Measurements from ENCODE around the gene NRXN3.
A peak's percentile ranks its signal among the peaks of the same experiment; 100 is the strongest.

NRXN3 gene

GRCh38 chr14:79271122-79271521 is 1100.9 kb downstream of the NRXN3 start:
- DNase-seq (ENCODE audit: extremely low spot score), result no peak
- CTCF ChIA-PET, result no interaction called here
- TF ChIP-seq ZNF384 (IDR thresholded peaks at IDR 0.05) (no peak), ARNT (IDR thresholded peaks at IDR 0.05) (no peak), BHLHE40 (IDR thresholded peaks at IDR 0.05; ENCODE audit: borderline replicate concordance) (no peak), LEF1 (IDR thresholded peaks at IDR 0.05; ENCODE audit: borderline replicate concordance) (no peak), NFRKB (IDR thresholded peaks at IDR 0.05) (no peak), SP1 (IDR thresholded peaks at IDR 0.05) (no peak), SUZ12 (IDR thresholded peaks at IDR 0.05) (no peak), HDGF (IDR thresholded peaks at IDR 0.05; ENCODE audit: borderline replicate concordance) (no peak), ELF4 (IDR thresholded peaks at IDR 0.05) (no peak), L3MBTL2 (conservative IDR thresholded peaks at IDR 0.05) (no peak), TARDBP (IDR thresholded peaks at IDR 0.05) (no peak), FOXA1 (IDR thresholded peaks at IDR 0.05) (no peak)
- TF ChIP-seq, protein P1, sequence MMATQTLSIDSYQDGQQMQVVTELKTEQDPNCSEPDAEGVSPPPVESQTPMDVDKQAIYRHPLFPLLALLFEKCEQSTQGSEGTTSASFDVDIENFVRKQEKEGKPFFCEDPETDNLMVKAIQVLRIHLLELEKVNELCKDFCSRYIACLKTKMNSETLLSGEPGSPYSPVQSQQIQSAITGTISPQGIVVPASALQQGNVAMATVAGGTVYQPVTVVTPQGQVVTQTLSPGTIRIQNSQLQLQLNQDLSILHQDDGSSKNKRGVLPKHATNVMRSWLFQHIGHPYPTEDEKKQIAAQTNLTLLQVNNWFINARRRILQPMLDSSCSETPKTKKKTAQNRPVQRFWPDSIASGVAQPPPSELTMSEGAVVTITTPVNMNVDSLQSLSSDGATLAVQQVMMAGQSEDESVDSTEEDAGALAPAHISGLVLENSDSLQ (IDR thresholded peaks at IDR 0.05), result no peak
- POLR2A ChIA-PET, result no interaction called here

DNA sequence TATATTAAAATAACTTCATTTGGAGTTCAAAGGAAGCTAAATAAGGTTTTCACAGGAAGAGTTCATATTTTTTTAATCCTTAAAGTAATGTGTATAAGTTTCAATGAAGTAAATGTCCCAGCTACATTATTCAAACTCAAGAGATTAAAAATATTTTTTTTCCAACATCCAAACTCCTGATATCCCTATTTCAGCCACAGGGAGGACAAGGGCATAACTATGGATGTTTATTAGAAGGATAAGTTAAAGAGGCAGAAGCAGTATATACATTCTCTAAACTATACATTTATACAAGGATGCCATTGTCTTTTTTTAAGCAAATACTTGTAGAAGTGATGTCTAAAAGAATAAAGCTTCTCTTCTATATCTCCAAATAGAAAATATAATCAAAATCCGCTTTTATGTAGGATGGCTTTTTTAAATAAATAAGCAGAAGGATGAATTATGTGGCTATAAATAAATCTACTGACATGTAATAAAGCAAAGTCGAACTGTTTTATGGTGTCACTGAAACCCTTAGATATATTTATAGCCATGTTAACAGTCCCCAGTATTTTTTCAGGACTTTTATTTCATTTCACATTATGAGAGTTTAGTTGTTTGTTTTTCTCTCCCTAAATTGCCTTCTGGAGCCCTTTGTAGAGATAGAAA is 1104.6 kb downstream of the NRXN3 start:
- TF ChIP-seq ZNF384 (IDR thresholded peaks at IDR 0.05) (0 out of 2 replicates have a peak, but pooled peaks have one; percentile 43), CTBP1 (IDR thresholded peaks at IDR 0.05; ENCODE audit: borderline replicate concordance) (peak; percentile 93), HDGF (IDR thresholded peaks at IDR 0.05; ENCODE audit: borderline replicate concordance) (no peak)
- TF ChIP-seq, protein P1 (IDR thresholded peaks at IDR 0.05), result peak; percentile 98
- CTCF ChIA-PET, result no interaction called here
- POLR2A ChIA-PET, result no interaction called here
- no peak for DNase-seq (ENCODE audit: extremely low spot score)

DNA sequence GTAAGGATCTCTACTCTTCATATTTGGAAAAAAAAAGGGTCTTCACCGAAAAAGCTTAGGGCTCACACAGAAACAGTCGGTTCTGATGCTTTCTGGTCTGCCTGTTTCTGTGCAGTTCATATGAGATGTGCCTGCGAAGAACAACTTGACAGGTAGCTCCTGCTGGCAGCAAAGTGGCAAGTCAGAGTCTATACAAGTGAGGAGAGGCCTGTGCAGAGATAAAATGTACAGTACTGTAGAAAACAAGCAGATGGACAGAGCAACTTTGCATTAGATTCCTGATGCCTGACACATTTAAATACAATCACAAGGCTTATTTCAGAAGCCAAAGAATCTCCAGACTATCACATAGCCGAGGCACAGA is 1105.1 kb downstream of the NRXN3 start:
- POLR2A ChIA-PET, result no interaction called here
- CTCF ChIA-PET, result no interaction called here
- DNase-seq (ENCODE audit: extremely low spot score), result no peak
- TF ChIP-seq LEF1 (IDR thresholded peaks at IDR 0.05; ENCODE audit: borderline replicate concordance), result no peak
- no peak for TF ChIP-seq ARNT (IDR thresholded peaks at IDR 0.05)
- no peak for TF ChIP-seq SUZ12 (IDR thresholded peaks at IDR 0.05)
- TF ChIP-seq, protein P1 (IDR thresholded peaks at IDR 0.05), result no peak
- TF ChIP-seq FOXM1 (IDR thresholded peaks at IDR 0.05; ENCODE audit: borderline replicate concordance), result no peak
- TF ChIP-seq ELF4 (IDR thresholded peaks at IDR 0.05), result no peak
- no peak for TF ChIP-seq HDGF (IDR thresholded peaks at IDR 0.05; ENCODE audit: borderline replicate concordance)
- no peak for TF ChIP-seq FOXA1 (IDR thresholded peaks at IDR 0.05)
- no peak for TF ChIP-seq SP1 (IDR thresholded peaks at IDR 0.05)
- no peak for TF ChIP-seq NFRKB (IDR thresholded peaks at IDR 0.05)
- no peak for TF ChIP-seq TARDBP (IDR thresholded peaks at IDR 0.05)
- no peak for TF ChIP-seq CTBP1 (IDR thresholded peaks at IDR 0.05; ENCODE audit: borderline replicate concordance)
- no peak for TF ChIP-seq FOXK2 (IDR thresholded peaks at IDR 0.05)
- TF ChIP-seq ZNF384 (IDR thresholded peaks at IDR 0.05), result no peak

- POLR2A ChIA-PET, result interaction anchor here (0.7 kb wide), 1 partner anchor 8 kb away, joined by 3 read pairs; no protein-coding TSS in a partner anchor
- CTCF ChIA-PET, result no interaction called here
- DNase-seq (ENCODE audit: extremely low spot score), result no peak
- no peak for TF ChIP-seq HDGF (IDR thresholded peaks at IDR 0.05; ENCODE audit: borderline replicate concordance)
Measured at GRCh38 chr14:79278286-79278797, 1108.2 kb downstream of the NRXN3 start.

GRCh38 chr14:79278798-79279644 is 1108.8 kb downstream of the NRXN3 start:
- DNase-seq (ENCODE audit: extremely low spot score), result peak; percentile 80
- POLR2A ChIA-PET, result interaction anchor here (0.7 kb wide), 1 partner anchor 9 kb away, joined by 3 read pairs; no protein-coding TSS in a partner anchor
- CTCF ChIA-PET, result no interaction called here
- TF ChIP-seq CTBP1 (IDR thresholded peaks at IDR 0.05; ENCODE audit: borderline replicate concordance), result no peak
- no peak for TF ChIP-seq SUZ12 (IDR thresholded peaks at IDR 0.05)
- no peak for TF ChIP-seq FOXK2 (IDR thresholded peaks at IDR 0.05)
- TF ChIP-seq L3MBTL2 (conservative IDR thresholded peaks at IDR 0.05), result peak; percentile 87
- TF ChIP-seq FOXA1 (IDR thresholded peaks at IDR 0.05), result no peak

DNA sequence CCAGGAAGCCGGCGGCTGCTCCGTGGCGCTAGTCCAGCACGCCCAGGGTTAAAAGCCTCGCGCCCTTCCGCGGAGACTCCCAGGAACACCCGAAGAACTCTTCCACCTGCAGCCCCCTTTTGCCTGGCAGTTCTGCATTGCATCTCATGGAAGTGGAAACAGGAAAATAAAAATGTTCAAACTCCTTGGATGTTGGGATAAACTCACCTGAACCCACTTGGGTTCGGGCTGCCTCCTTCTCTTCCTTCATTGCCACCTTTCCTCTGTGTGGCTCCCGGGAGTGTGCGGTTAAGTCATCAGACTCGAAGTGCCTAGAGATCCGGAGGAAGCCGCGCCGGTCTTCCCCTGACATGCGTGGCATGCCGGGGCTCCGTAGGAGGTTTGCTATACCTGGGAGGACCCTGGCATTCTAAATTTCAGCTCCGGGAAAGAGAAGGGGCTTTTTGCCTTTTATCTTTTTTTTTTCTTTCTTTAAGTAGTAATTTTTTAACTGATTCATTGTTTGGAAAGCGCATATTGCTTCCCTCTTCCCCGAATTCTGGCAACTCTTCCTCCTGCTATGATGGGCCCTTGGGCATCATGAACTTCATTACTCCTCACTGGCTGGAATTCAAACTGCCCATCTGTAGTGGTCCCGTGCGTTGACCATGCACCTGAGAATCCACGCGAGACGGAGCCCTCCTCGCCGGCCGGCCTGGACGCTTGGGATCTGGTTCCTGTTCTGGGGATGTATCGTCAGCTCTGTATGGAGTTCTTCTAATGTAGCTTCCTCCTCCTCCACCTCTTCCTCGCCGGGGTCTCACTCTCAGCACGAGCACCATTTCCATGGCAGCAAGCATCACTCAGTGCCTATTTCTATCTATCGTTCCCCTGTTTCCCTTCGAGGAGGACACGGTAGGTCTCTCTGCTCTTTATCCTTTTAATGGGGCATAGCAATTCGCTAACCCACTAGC is 1109.7 kb downstream of the NRXN3 start:
- TF ChIP-seq HDGF (IDR thresholded peaks at IDR 0.05; ENCODE audit: borderline replicate concordance), result no peak
- TF ChIP-seq CTBP1 (IDR thresholded peaks at IDR 0.05; ENCODE audit: borderline replicate concordance), result no peak
- TF ChIP-seq ARNT (IDR thresholded peaks at IDR 0.05), result no peak
- no peak for TF ChIP-seq FOXK2 (IDR thresholded peaks at IDR 0.05)
- TF ChIP-seq FOXM1 (IDR thresholded peaks at IDR 0.05; ENCODE audit: borderline replicate concordance), result no peak
- no peak for TF ChIP-seq TARDBP (IDR thresholded peaks at IDR 0.05)
- TF ChIP-seq, protein P1 (IDR thresholded peaks at IDR 0.05), result no peak
- TF ChIP-seq L3MBTL2 (conservative IDR thresholded peaks at IDR 0.05), result no peak; the same call in 1 of the 2 replicates
- TF ChIP-seq ELF4 (IDR thresholded peaks at IDR 0.05), result no peak
- TF ChIP-seq ZNF384 (IDR thresholded peaks at IDR 0.05), result no peak
- no peak for TF ChIP-seq SUZ12 (IDR thresholded peaks at IDR 0.05)
- TF ChIP-seq FOXA1 (IDR thresholded peaks at IDR 0.05), result no peak
- ChIA-PET CTCF (no interaction called here), POLR2A (no interaction called here)
- DNase-seq (ENCODE audit: extremely low spot score), result no peak

Measured in HEK293T (cell line).